K562 (cell line): ENCODE measurements around the gene NEMP1. TPM values are rescaled to one million over a fixed set of nuclear protein-coding genes. Genes with fewer than 3 reads are reported as not detected.

Source experiments
- AFF4 ChIP-seq: sonication (generic); formaldehyde crosslinking; IDR thresholded peaks from 2 replicates; pipeline ENCODE4 v1.8.0; 2023; ENCODE audit warnings: mild to moderate bottlenecking, missing genetic modification reagents
- BMI1 ChIP-seq: fragments of 150-350 bp; IDR thresholded peaks from 2 replicates; pipeline ENCODE4 v1.6.1; 2014; ENCODE audit warnings: low read length
- CREM ChIP-seq: IDR thresholded peaks from 2 replicates; pipeline ENCODE4 v1.6.1; 2014; ENCODE audit warnings: antibody characterized with exemption, low read depth
- KLF16 ChIP-seq: IDR thresholded peaks from 2 replicates; pipeline ENCODE4 v1.6.1; 2016; ENCODE audit warnings: antibody characterized with exemption
- MAZ ChIP-seq, 2 experiments: fragments of 450-650 bp in 1 of 2; sonication (generic) in 1 of 2; formaldehyde crosslinking; IDR thresholded peaks in 1 of 2; conservative IDR thresholded peaks in 1 of 2; 2 replicates each; pipeline versions ENCODE4 v1.4.0 to v1.5.0; 2020; ENCODE audit warnings: mild to moderate bottlenecking in 1 of 2, missing genetic modification reagents in 1 of 2
- RAD21 ChIP-seq, 2 experiments: fragments of 250-450 bp in 1 of 2; fragments of 450-650 bp in 1 of 2; sonication (Bioruptor Pico) in 1 of 2; formaldehyde crosslinking in 1 of 2; IDR thresholded peaks in 1 of 2; conservative IDR thresholded peaks in 1 of 2; 2 replicates each; pipeline versions ENCODE4 v1.4.0 to v1.8.0; 2020 to 2022; ENCODE audit warnings: mild to moderate bottlenecking in 2 of 2, moderate library complexity in 1 of 2
- RB1 ChIP-seq: fragments of 450-650 bp; IDR thresholded peaks from 2 replicates; pipeline ENCODE4 v1.6.1; 2017; ENCODE audit warnings: low read depth, mild to moderate bottlenecking
- STAG1 ChIP-seq: sonication (generic); formaldehyde crosslinking; IDR thresholded peaks from 2 replicates; pipeline ENCODE4 v1.5.0; 2020; ENCODE audit warnings: missing genetic modification reagents, borderline replicate concordance
- ZNF354B ChIP-seq: fragments of 250-450 bp; sonication (Bioruptor Pico); IDR thresholded peaks from 2 replicates; pipeline ENCODE4 v1.4.0; 2020
- ZNF589 ChIP-seq: fragments of 200-800 bp; sonication (Bioruptor generic); IDR thresholded peaks from 2 replicates; pipeline ENCODE4 v1.6.1; 2016; ENCODE audit warnings: low read depth, missing genetic modification characterization, missing compliant biosample characterization
- polyA plus RNA-seq, 8 experiments: library from polyadenylated mRNA; depleted of rRNA in 4 of 8; stranded (reverse) in 5 of 8; unstranded in 3 of 8; fragments of >200 nt; fragmentation: Nextera tagmentation in 2 of 8; fragmentation: Illumina TruSeq in 1 of 8; extraction: Ambion mirVana in 2 of 8; extraction: Trizol in 1 of 8; gene quantifications; 2 replicates each; pipeline versions ENCODE4 v1.2.1 to v1.2.3, GENCODE V29; 2011 to 2014; ENCODE audit warnings: inconsistent platforms in 1 of 8, missing spikeins in 1 of 8
- total RNA-seq, 7 experiments: library from RNA; depleted of rRNA in 6 of 7; stranded (reverse); fragments of >200 nt in 6 of 7; fragmentation: Illumina TruSeq in 2 of 7; extraction: Trizol in 2 of 7; gene quantifications; 2 replicates each; pipeline versions ENCODE4 v1.2.1 to v1.2.3, GENCODE V29; 2011 to 2021; ENCODE audit warnings: low replicate concordance in 1 of 7
- TF ChIP-seq, protein P1 (sequence below): fragments of 450-650 bp; IDR thresholded peaks from 2 replicates; pipeline ENCODE4 v1.6.1; 2017; ENCODE audit warnings: antibody characterized with exemption, mild to moderate bottlenecking
- TF ChIP-seq, protein P2 (sequence below): fragments of 250-450 bp; sonication (Bioruptor Pico); IDR thresholded peaks from 2 replicates; pipeline ENCODE4 v1.5.1; 2021; ENCODE audit warnings: mild to moderate bottlenecking

The NEMP1 gene
- total and polyA plus RNA-seq, 9 of the 15 experiments (the other 6 are each of a cell fraction or from before 2014, with no cell fraction given) = 9.5 to 82.2 (median 41.2) TPM

- TF ChIP-seq, protein P1, sequence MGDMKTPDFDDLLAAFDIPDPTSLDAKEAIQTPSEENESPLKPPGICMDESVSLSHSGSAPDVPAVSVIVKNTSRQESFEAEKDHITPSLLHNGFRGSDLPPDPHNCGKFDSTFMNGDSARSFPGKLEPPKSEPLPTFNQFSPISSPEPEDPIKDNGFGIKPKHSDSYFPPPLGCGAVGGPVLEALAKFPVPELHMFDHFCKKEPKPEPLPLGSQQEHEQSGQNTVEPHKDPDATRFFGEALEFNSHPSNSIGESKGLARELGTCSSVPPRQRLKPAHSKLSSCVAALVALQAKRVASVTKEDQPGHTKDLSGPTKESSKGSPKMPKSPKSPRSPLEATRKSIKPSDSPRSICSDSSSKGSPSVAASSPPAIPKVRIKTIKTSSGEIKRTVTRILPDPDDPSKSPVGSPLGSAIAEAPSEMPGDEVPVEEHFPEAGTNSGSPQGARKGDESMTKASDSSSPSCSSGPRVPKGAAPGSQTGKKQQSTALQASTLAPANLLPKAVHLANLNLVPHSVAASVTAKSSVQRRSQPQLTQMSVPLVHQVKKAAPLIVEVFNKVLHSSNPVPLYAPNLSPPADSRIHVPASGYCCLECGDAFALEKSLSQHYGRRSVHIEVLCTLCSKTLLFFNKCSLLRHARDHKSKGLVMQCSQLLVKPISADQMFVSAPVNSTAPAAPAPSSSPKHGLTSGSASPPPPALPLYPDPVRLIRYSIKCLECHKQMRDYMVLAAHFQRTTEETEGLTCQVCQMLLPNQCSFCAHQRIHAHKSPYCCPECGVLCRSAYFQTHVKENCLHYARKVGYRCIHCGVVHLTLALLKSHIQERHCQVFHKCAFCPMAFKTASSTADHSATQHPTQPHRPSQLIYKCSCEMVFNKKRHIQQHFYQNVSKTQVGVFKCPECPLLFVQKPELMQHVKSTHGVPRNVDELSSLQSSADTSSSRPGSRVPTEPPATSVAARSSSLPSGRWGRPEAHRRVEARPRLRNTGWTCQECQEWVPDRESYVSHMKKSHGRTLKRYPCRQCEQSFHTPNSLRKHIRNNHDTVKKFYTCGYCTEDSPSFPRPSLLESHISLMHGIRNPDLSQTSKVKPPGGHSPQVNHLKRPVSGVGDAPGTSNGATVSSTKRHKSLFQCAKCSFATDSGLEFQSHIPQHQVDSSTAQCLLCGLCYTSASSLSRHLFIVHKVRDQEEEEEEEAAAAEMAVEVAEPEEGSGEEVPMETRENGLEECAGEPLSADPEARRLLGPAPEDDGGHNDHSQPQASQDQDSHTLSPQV = peak; percentile 60
- TF ChIP-seq MAZ (CRISPR knock-in tag; conservative IDR thresholded peaks at IDR 0.05 in 1 of 2, IDR thresholded peaks at IDR 0.05 in 1 of 2) (0 out of 4 replicates have a peak, but pooled peaks of 1 of the 2 experiments have one; percentile 39), CREM (0 out of 2 replicates have a peak, but pooled peaks have one; percentile 19), RB1 (peak; percentile 19; the same call in 1 of the 2 replicates), AFF4 (CRISPR knock-in tag) (no peak), BMI1 (no peak), KLF16 (0 out of 2 replicates have a peak, but pooled peaks have one; percentile 45), STAG1 (CRISPR knock-in tag) (peak; percentile 47; the same call in 1 of the 2 replicates), ZNF589 (CRISPR knock-in tag) (no peak), ZNF354B (peak; percentile 1; the same call in 1 of the 2 replicates), RAD21 (CRISPR knock-in tag; conservative IDR thresholded peaks at IDR 0.05 in 1 of 2, IDR thresholded peaks at IDR 0.05 in 1 of 2) (peak; percentile 97 to 99)
- TF ChIP-seq, protein P2, sequence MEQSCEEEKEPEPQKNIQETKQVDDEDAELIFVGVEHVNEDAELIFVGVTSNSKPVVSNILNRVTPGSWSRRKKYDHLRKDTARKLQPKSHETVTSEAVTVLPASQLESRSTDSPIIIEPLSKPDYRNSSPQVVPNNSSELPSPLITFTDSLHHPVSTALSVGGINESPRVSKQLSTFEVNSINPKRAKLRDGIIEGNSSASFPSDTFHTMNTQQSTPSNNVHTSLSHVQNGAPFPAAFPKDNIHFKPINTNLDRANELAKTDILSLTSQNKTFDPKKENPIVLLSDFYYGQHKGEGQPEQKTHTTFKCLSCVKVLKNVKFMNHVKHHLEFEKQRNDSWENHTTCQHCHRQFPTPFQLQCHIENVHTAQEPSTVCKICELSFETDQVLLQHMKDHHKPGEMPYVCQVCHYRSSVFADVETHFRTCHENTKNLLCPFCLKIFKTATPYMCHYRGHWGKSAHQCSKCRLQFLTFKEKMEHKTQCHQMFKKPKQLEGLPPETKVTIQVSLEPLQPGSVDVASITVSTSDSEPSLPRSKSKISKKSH (CRISPR knock-in tag) = no peak
- TF ChIP-seq, all 486 proteins: peak for 34
Observed at GRCh38 chr12:57069523-57069922, 9.1 kb downstream of the NEMP1 start (continued).
